Lung (tissue), 12 donors: ENCODE measurements around the gene PLEKHA6. TPM values are rescaled to one million over a fixed set of nuclear protein-coding genes. Genes with fewer than 3 reads are reported as not detected.

Source experiments
- ATAC-seq: fragments of 200-7000 bp; cut with Tn5 transposase; one replicate; pipeline ENCODE4 v1.9.1; 2020; ENCODE audit warnings: moderate number of reproducible peaks; ENCODE audit not compliant: insufficient read depth, low FRiP score
- DNase-seq, 3 donors: peaks; one replicate each; pipeline ENCODE4 v3.0.0-alpha.2; 2013 to 2017
- H3K27ac ChIP-seq, 2 donors: one replicate each; pipeline ENCODE4 v1.5.1; 2013; ENCODE audit warnings: mild to moderate bottlenecking in 2 of 2, moderate library complexity in 2 of 2, control low read depth in 1 of 2, inconsistent platforms in 1 of 2, low read depth in 1 of 2, low read length in 1 of 2
- H3K27me3 ChIP-seq, 3 donors: one replicate each; pipeline ENCODE4 v1.5.1; 2013; ENCODE audit warnings: low read length in 2 of 3; ENCODE audit not compliant: control insufficient read depth in 3 of 3, insufficient read depth in 3 of 3
- H3K36me3 ChIP-seq, 4 donors: one replicate each; pipeline ENCODE4 v1.5.1; 2013; ENCODE audit warnings: low read length in 4 of 4, mild to moderate bottlenecking in 1 of 4, moderate library complexity in 1 of 4; ENCODE audit not compliant: control insufficient read depth in 4 of 4, insufficient read depth in 4 of 4
- H3K4me1 ChIP-seq, 5 donors: one replicate each; pipeline ENCODE4 v1.5.1; 2013; ENCODE audit warnings: low read length in 5 of 5, mild to moderate bottlenecking in 2 of 5, moderate library complexity in 1 of 5; ENCODE audit not compliant: control insufficient read depth in 5 of 5, insufficient read depth in 5 of 5
- H3K4me3 ChIP-seq: one replicate; pipeline ENCODE4 v1.5.1; 2013; ENCODE audit warnings: mild to moderate bottlenecking, control low read depth, moderate library complexity
- H3K9ac ChIP-seq, 2 donors: one replicate each; pipeline ENCODE4 v1.5.1; 2013; ENCODE audit warnings: low read length in 2 of 2, control low read depth in 1 of 2; ENCODE audit not compliant: insufficient read depth in 1 of 2
- H3K9me3 ChIP-seq, 4 donors: one replicate each; pipeline ENCODE4 v1.5.1; 2013; ENCODE audit warnings: low read length in 3 of 4, mild to moderate bottlenecking in 1 of 4, moderate library complexity in 1 of 4; ENCODE audit not compliant: control insufficient read depth in 4 of 4, insufficient read depth in 3 of 4
- CTCF ChIP-seq: IDR thresholded peaks from 2 replicates; pipeline ENCODE4 v1.5.1; 2012; ENCODE audit warnings: mild to moderate bottlenecking; ENCODE audit errors: control extremely low read depth, extremely low read depth
- WGBS, 2 donors: extraction: QIAGEN DNeasy Blood & Tissue Kit; methylation state at CpG; one replicate each; pipeline ENCODE4 v1.1.7; 2013; 5-methylcytosine and 5-hydroxymethylcytosine counted together
- polyA plus RNA-seq, 2 donors: library from polyadenylated mRNA; stranded (reverse); fragments of 200-250 nt; gene quantifications; one replicate each; pipeline ENCODE4 v1.2.1, GENCODE V29; 2013
- total RNA-seq, 2 donors: library from RNA; depleted of rRNA in 1 of 2; stranded (reverse); fragments of >200 nt in 1 of 2; gene quantifications; one replicate each; pipeline ENCODE4 v1.2.1, GENCODE V29; 2014 to 2021
- donor health status: control.
- donor health status: control.
- donor health status: Bipolar disorder and iron deficiency.
- donor health status: healthy.
- donor health status: DM: yes; HTN: yes; CAD: no.

The PLEKHA6 gene
- total and polyA plus RNA-seq, 4 donors = 0.88 to 10.5 (median 3.3) TPM

DNA sequence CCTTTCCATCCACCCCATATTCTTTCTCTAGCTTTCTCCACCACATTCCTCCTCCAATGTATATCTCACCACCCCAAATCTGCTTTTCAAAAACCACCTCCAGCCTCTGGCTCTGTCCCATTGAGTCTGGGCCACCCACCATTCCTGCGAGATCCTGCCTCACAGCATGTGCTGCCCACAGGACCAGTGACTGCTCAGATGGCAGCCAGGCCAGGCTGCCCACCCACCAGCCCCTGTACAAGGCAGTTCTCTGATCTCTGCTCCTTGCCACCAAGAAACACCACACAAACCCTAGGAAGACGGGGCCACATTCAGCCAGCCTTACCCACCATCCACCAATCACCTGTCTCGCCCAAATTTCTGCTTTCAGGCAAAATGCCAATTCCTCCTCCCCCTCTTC is 53.7 kb downstream of the PLEKHA6 start:
- Histone ChIP-seq H3K27ac (no peak overlapping the region), H3K9ac (no peak overlapping the region), H3K4me1 (peaks cover 0 to 21% (median 9%) of the 10 kb centered on the region in 5 donors), H3K27me3 (no peaks in the 10 kb centered on the region), H3K9me3 (no peaks in the 10 kb centered on the region), H3K36me3 (no peaks in the 10 kb centered on the region), H3K4me3 (no peak overlapping the region)
- WGBS, 2 donors = 92 to 95% methylated on average over 3 of the region's 3 CpGs
- no peak for TF ChIP-seq CTCF
- ATAC-seq (no peak), DNase-seq (no peak)

DNA sequence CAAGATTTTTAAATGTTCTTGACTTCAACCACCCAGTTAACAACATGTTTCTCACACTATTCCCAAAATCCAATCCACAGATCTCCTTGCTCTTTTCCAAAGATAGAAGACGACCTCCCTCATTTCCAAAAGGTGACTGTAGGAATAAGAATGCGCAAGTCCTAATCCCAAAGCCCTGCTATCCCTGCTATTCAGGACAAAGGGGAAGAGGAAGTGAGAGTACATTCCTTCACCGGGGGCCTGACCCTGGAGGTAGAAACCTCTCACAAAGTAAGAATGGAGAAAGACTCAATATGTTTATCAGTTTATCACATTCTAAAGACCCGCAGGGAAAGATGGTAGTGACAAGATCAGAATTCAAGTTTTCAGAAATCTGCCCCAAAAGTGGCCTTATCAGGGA is 55.7 kb downstream of the PLEKHA6 start:
- WGBS, 2 donors = 65 to 69% methylated on average over 4 of the region's 4 CpGs
- TF ChIP-seq CTCF = no peak
- no peaks in the 10 kb centered on the region for H3K36me3 ChIP-seq

DNA sequence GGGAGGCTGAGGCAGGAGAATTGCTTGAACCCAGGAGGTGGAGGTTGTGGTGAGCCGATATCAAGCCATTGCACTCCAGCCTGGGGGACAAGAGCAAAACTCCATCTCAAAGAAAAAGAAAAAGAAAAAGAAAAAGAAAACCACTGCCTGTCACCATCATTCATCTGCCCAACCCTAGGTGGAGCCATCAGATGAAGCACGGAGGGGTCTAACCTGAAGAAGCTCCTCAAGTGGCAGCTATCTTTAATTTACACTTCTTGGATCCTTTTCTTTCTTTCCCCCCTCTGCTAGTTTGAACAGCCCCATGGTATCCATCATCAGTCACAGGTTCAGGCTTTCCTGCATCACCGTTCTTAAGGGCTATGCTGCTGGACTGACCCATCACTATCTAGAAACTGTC is 57.0 kb downstream of the PLEKHA6 start:
- no peak overlapping the region for H3K27ac ChIP-seq
- DNase-seq (no peak), ATAC-seq (no peak)
- H3K9ac ChIP-seq = no peak overlapping the region
- H3K36me3 ChIP-seq = no peaks in the 10 kb centered on the region
- H3K4me3 ChIP-seq = no peak overlapping the region
- no peaks in the 10 kb centered on the region for H3K9me3 ChIP-seq
- 92 to 98% methylated on average over 3 of the region's 3 CpGs for WGBS, 2 donors
- no peaks in the 10 kb centered on the region for H3K27me3 ChIP-seq
- H3K4me1 ChIP-seq = peaks cover 3 to 21% (median 9%) of the 10 kb centered on the region in 5 donors
- TF ChIP-seq CTCF = no peak

More for the DNA sequence above, 55.7 kb downstream of the PLEKHA6 start:
- Histone ChIP-seq H3K9me3 (no peaks in the 10 kb centered on the region), H3K4me3 (no peak overlapping the region), H3K4me1 (peaks cover 3 to 28% (median 10%) of the 10 kb centered on the region in 5 donors), H3K27me3 (no peaks in the 10 kb centered on the region), H3K9ac (no peak overlapping the region), H3K27ac (no peak overlapping the region)
- ATAC-seq (no peak), DNase-seq (no peak)

DNA sequence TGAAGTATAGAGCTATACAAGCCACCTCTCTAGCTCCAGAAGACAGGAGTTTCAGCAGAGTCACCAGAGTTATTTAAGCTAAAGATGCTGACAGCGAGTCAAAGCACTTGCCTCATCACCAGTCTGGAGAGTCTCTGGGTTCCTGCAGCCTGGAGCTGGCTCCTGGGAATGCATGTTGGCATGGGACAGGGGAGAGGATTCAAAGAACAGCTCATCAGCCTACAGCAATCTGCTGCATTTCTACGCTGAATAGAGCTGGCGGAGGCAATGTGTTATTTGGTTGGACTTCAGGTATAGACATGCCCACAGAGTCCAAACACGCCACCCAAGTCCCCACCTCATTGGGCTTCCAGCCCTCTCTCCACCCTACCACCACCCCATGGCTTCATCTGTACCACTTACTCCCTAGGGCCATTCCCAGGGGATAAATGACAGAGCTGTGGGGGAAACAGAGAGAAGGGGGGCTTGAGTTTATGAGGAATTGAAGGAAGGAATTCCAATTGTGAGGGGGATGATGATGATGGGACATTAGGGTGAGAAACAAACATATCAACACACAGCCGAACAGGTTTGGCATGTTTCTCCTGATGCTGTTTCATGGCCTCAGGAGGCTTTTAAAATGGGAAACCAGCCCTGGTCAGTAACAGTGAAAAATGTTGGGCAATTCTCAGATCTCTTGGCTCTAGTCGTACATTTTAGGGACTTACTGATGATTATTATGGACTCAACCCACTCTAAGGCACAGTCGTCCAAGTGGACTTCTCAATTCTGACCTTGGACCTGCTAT is 58.4 kb downstream of the PLEKHA6 start:
- Histone ChIP-seq H3K9me3 (no peaks in the 10 kb centered on the region), H3K27me3 (no peaks in the 10 kb centered on the region), H3K27ac (no peak overlapping the region), H3K36me3 (no peaks in the 10 kb centered on the region), H3K4me1 (peaks cover 0 to 21% (median 9%) of the 10 kb centered on the region in 5 donors), H3K9ac (no peak overlapping the region), H3K4me3 (no peak overlapping the region)
- WGBS, 2 donors = 86 to 87% methylated on average over 7 of the region's 7 CpGs
- ATAC-seq = no peak
- DNase-seq = no peak
- no peak for TF ChIP-seq CTCF
